Keratinocyte (primary cell): ENCODE results near the gene STRBP. TPM values are rescaled to one million over a fixed set of nuclear protein-coding genes. Genes with fewer than 3 reads are reported as not detected.

Experiments
- DNase-seq: peaks from one replicate; pipeline ENCODE4 v3.0.0-alpha.2; 2011; ENCODE audit warnings: low read depth, missing footprints, low spot score
- FAIRE-seq: peaks from 2 replicates; lab custom pipeline; 2011; peaks lifted over from hg19 to GRCh38; lab: Jason Lieb, UNC
- H2AFZ ChIP-seq: 2 replicates; pipeline ENCODE4 v1.6.0; 2012; ENCODE audit warnings: low read length, control low read depth, inconsistent platforms; ENCODE audit not compliant: control insufficient read depth
- H3K27ac ChIP-seq: 2 replicates; pipeline ENCODE4 v1.5.1; 2011; ENCODE audit warnings: low read length; ENCODE audit not compliant: control insufficient read depth, insufficient read depth
- H3K27me3 ChIP-seq: 3 replicates; pipeline ENCODE4 v1.6.0; 2011; ENCODE audit warnings: low read length; ENCODE audit not compliant: control insufficient read depth, insufficient read depth; ENCODE audit errors: extremely low read depth
- H3K36me3 ChIP-seq, 2 experiments: 2 replicates in 1 of 2; 3 replicates in 1 of 2; pipeline ENCODE4 v1.5.1; 2011; ENCODE audit warnings: low read length in 2 of 2, mild to moderate bottlenecking in 1 of 2; ENCODE audit not compliant: control insufficient read depth in 2 of 2, insufficient read depth in 2 of 2; ENCODE audit errors: extremely low read depth in 1 of 2
- H3K4me1 ChIP-seq: 3 replicates; pipeline ENCODE4 v1.5.1; 2011; ENCODE audit warnings: low read length; ENCODE audit not compliant: control insufficient read depth, insufficient read depth; ENCODE audit errors: extremely low read depth
- H3K4me2 ChIP-seq: 3 replicates; pipeline ENCODE4 v1.6.0; 2011; ENCODE audit warnings: low read depth, low read length; ENCODE audit not compliant: control insufficient read depth, insufficient read depth; ENCODE audit errors: extremely low read depth
- H3K4me3 ChIP-seq, 3 experiments: fragments of 200-600 bp in 1 of 3; sonication (generic) in 1 of 3; 2 replicates in 2 of 3; 3 replicates in 1 of 3; pipeline ENCODE4 v1.5.1; 2011 to 2016; ENCODE audit warnings: low read length in 3 of 3, mild to moderate bottlenecking in 3 of 3, control low read depth in 2 of 3, inconsistent platforms in 1 of 3, low read depth in 1 of 3, mixed read lengths in 1 of 3, mixed run types in 1 of 3, moderate library complexity in 1 of 3; ENCODE audit not compliant: control insufficient read depth in 2 of 3, insufficient read depth in 2 of 3; ENCODE audit errors: extremely low read depth in 1 of 3
- H3K79me2 ChIP-seq: 2 replicates; pipeline ENCODE4 v1.6.0; 2012; ENCODE audit warnings: low read length; ENCODE audit not compliant: control insufficient read depth, insufficient read depth
- H3K9ac ChIP-seq: 3 replicates; pipeline ENCODE4 v1.6.0; 2011; ENCODE audit warnings: low read length; ENCODE audit not compliant: control insufficient read depth, insufficient read depth; ENCODE audit errors: extremely low read depth
- H3K9me1 ChIP-seq: 3 replicates; pipeline ENCODE4 v1.6.0; 2011; ENCODE audit warnings: low read length; ENCODE audit not compliant: control insufficient read depth, insufficient read depth; ENCODE audit errors: extremely low read depth
- H3K9me3 ChIP-seq: 2 replicates; pipeline ENCODE4 v1.5.1; 2012; ENCODE audit warnings: low read depth, low read length; ENCODE audit not compliant: control insufficient read depth
- H4K20me1 ChIP-seq: 3 replicates; pipeline ENCODE4 v1.6.0; 2011; ENCODE audit warnings: low read length; ENCODE audit not compliant: control insufficient read depth, insufficient read depth; ENCODE audit errors: extremely low read depth
- CTCF ChIP-seq, 3 experiments: IDR thresholded peaks in 1 of 3; conservative IDR thresholded peaks in 1 of 3; optimal IDR thresholded peaks in 1 of 3; 2 replicates in 2 of 3; 3 replicates in 1 of 3; pipeline versions ENCODE3 to v1.5.1; 2011; ENCODE audit warnings: low read length in 3 of 3, mild to moderate bottlenecking in 3 of 3, moderate library complexity in 2 of 3, control low read depth in 1 of 3, inconsistent platforms in 1 of 3; ENCODE audit not compliant: insufficient read depth in 2 of 3; ENCODE audit errors: extremely low read depth in 1 of 3
- EZH2 ChIP-seq: IDR thresholded peaks from one replicate; pipeline ENCODE4 v1.6.1; 2012; ENCODE audit warnings: inconsistent platforms, mild to moderate bottlenecking, low read length, moderate library complexity
- dilution Hi-C: fragments of 300-500 bp; cut with MboI; formaldehyde crosslinking; loops from one replicate; pipeline ENCODE4 v1.7.0; 2020; ENCODE audit warnings: low sequenced_read_pairs; ENCODE audit not compliant: extremely low pct_ligation_motif_present
- polyA minus RNA-seq, 3 experiments: library from RNA; depleted of rRNA, polyadenylated mRNA; stranded (reverse); fragments of >200 nt; gene quantifications; 1 replicate in 1 of 3; 2 replicates in 1 of 3; 3 replicates in 1 of 3; pipeline ENCODE4 v1.2.3, GENCODE V29; 2011
- polyA plus RNA-seq, 5 experiments: library from polyadenylated mRNA; depleted of rRNA in 3 of 5; stranded (reverse) in 3 of 5; stranded (forward) in 1 of 5; unstranded in 1 of 5; fragments of >200 nt; gene quantifications; 1 replicate in 1 of 5; 2 replicates in 3 of 5; 3 replicates in 1 of 5; pipeline versions ENCODE4 v1.2.1 to v1.2.3, GENCODE V29; 2011 to 2012; ENCODE audit warnings: missing spikeins in 2 of 5, low read depth in 1 of 5, low replicate concordance in 1 of 5

The STRBP gene
- polyA plus RNA-seq, result 7.4 to 11.3 TPM (median 7.5 TPM) in 3 replicates
- polyA plus RNA-seq (2011; ENCODE audit: low read depth), result 36.2 TPM
- 7.3 and 12.9 TPM in 2 replicates for polyA plus RNA-seq (2011; cell fraction: cytosol; rRNA removed)
- polyA plus RNA-seq (2011; cell fraction: nucleus; rRNA removed), result 8.1 and 8.5 TPM in 2 replicates
- polyA plus RNA-seq (2012; ENCODE audit: low replicate concordance), result 9.7 and 14.2 TPM in 2 replicates
- polyA minus RNA-seq, result 5.8 to 7.6 TPM (median 6.9 TPM) in 3 replicates
- polyA minus RNA-seq (2011; cell fraction: cytosol; rRNA and poly(A)+ RNA removed), result 11.1 TPM
- polyA minus RNA-seq (2011; cell fraction: nucleus; rRNA and poly(A)+ RNA removed), result 4.6 and 5.7 TPM in 2 replicates

- Histone ChIP-seq H3K36me3 (no peaks in the 10 kb centered on the region), H3K4me1 (peaks cover 5% of the 10 kb centered on the region), H3K79me2 (no peaks in the 10 kb centered on the region), H3K4me2 (peak within 1 kb of the TSS; percentile 84), H3K9me1 (no peaks in the 10 kb centered on the region), H2AFZ (peak within 1 kb of the TSS; percentile 85), H3K9me3 (no peaks in the 10 kb centered on the region), H4K20me1 (no peaks in the 10 kb centered on the region), H3K27me3 (no peaks in the 10 kb centered on the region), H3K27ac (no peak within 1 kb of the TSS), H3K4me3 (peak within 1 kb of the TSS; percentile 69 to 84 (median 79)), H3K9ac (peak within 1 kb of the TSS; percentile 57)
- no peak for FAIRE-seq
- dilution Hi-C loops, result no loop called here
- peak; percentile 28 for DNase-seq
- TF ChIP-seq EZH2 (no peak), CTCF (optimal IDR thresholded peaks at IDR 0.05 in 1 of 3, IDR thresholded peaks at IDR 0.05 in 1 of 3, conservative IDR thresholded peaks at IDR 0.05 in 1 of 3; ENCODE audit: extremely low read depth in 1 of 3, insufficient read depth in 2 of 3, low read length in 3 of 3) (peak in 1 of 3 experiments; percentile 41)
Observed at GRCh38 chr9:123268465-123269259, at the start of gene STRBP. Gene STRBP, minus strand, starts transcription at chr9:123268586. Its CDS starts 84,452 bp downstream, at chr9:123184134.

DNA sequence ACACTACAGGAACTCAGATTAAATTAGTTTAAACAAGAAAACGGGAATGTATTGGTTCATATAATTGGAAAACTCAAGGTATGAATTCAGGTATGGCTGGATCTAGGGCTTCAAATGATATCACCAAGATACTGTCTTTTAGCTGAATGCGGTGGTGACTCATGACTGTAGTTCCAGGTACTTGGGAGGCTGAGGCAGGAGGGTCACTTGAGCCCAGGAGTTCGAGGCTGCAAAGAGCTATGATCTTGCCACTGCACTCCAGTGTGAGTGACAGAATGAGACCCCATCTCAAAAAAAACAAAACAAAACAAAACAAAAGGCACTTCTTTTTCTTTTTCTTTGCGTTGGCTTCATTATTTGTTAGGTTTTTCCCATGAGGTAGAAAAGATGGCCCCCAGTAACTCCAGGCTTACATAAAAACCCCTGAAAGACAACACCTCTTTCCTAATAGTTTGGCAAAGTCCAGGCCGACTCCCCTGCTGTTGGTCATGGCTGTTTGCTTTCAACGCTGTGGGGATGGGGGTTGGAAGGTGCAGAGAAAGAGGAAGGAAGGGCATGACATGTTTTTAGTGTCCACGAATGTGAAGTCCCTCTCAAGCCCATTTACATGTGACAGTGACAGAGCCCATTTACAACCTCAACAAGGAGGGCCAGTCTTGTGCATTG is 47.8 kb upstream of the STRBP start:
- no peak overlapping the region for H3K4me2 ChIP-seq
- H3K79me2 ChIP-seq, result no peaks in the 10 kb centered on the region
- H2AFZ ChIP-seq, result no peak overlapping the region
- no peaks in the 10 kb centered on the region for H3K9me1 ChIP-seq
- H3K4me3 ChIP-seq, result no peak overlapping the region
- peaks cover 19% of the 10 kb centered on the region for H3K27me3 ChIP-seq
- dilution Hi-C loops, result no loop called here
- H3K27ac ChIP-seq, result no peak overlapping the region
- H3K36me3 ChIP-seq, result no peaks in the 10 kb centered on the region
- DNase-seq, result no peak
- no peak overlapping the region for H3K9ac ChIP-seq
- no peaks in the 10 kb centered on the region for H3K9me3 ChIP-seq
- TF ChIP-seq EZH2, result no peak
- TF ChIP-seq CTCF (optimal IDR thresholded peaks at IDR 0.05 in 1 of 3, IDR thresholded peaks at IDR 0.05 in 1 of 3, conservative IDR thresholded peaks at IDR 0.05 in 1 of 3; ENCODE audit: extremely low read depth in 1 of 3, insufficient read depth in 2 of 3, low read length in 3 of 3), result no peak
- H4K20me1 ChIP-seq, result no peaks in the 10 kb centered on the region
- H3K4me1 ChIP-seq, result no peaks in the 10 kb centered on the region
- FAIRE-seq, result no peak
